OCI-LY1 (cell line): Measurements from ENCODE around the gene ST7L.
"Not testable (repeated sequence)": the region's sequence is repeated elsewhere in the genome, so short reads cannot be mapped to it uniquely, and the experiment has no call there.

Experiments
- CTCF ChIP-seq: fragments of 200-600 bp; sonication (generic), shearing (Covaris generic); IDR thresholded peaks from 2 replicates; pipeline ENCODE4 v1.5.1; 2017; ENCODE audit warnings: mild to moderate bottlenecking, antibody characterized with exemption, low read length, moderate library complexity, mixed read lengths
- EZH2 ChIP-seq: fragments of 200-600 bp; sonication (generic), shearing (Covaris generic); IDR thresholded peaks from 2 replicates; pipeline ENCODE4 v1.8.0; 2017; ENCODE audit warnings: borderline replicate concordance, mixed run types, mild to moderate bottlenecking, antibody characterized with exemption, low read length, moderate library complexity, mixed read lengths

DNA sequence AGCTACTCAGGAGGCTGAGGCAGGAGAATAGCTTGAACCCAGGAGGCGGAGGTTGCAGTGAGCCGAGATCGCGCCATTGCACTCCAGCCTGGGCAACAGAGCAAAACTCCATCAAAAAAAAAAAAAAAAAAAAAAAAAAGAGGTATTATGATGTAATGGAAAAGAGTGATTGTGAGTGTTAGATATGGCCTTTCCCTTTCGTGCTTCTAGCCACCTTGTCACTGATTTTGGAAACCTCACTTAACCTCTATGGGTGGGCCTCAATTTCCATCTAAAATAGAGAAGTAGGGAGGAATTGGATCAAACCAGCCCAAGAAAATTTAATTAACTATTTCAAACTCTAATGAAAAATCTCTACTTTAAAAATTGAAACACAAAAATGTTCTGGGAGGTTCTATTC is 5.6 kb upstream of the ST7L start:
- TF ChIP-seq EZH2, CTCF: not testable (repeated sequence)
